K562 (cell line): ENCODE measurements around the gene PLA1A. TPM values are rescaled to one million over a fixed set of nuclear protein-coding genes. Genes with fewer than 3 reads are reported as not detected.

Source experiments
- ATAC-seq: fragments of 200-7000 bp; cut with Tn5 transposase; 3 replicates; pipeline ENCODE4 v1.9.1; 2020; ENCODE audit warnings: moderate library complexity
- BruUV-seq: library from RNA; stranded (reverse); fragments of 400-500 nt; replicated peaks from 2 replicates; lab custom pipeline; 2021; lab: Mats Ljungman, UMichigan
- CTCF ChIA-PET: fragments of 300-600 bp; formaldehyde crosslinking; extraction: SDS; loops from one replicate; lab custom pipeline; 2021; ENCODE audit warnings: low intra/inter-chr PET ratio; lab: Yijun Ruan, JAX
- POLR2A ChIA-PET: fragments of 300-600, 350-650 bp; sonication (Branson Sonifier 250); formaldehyde crosslinking; extraction: SDS; loops from one replicate; lab custom pipeline; 2021; ENCODE audit warnings: antibody characterized with exemption, inconsistent platforms; lab: Yijun Ruan, JAX
- DNase-seq, 4 experiments: peaks; one replicate each; pipeline versions ENCODE4 v3.0.0 to v3.0.0-alpha.2; 2011 to 2018; ENCODE audit warnings: low spot score in 3 of 4, mixed read lengths in 3 of 4; ENCODE audit errors: extremely low read depth in 1 of 4
- FAIRE-seq: peaks from 2 replicates; lab custom pipeline; 2011; peaks lifted over from hg19 to GRCh38; lab: Jason Lieb, UNC
- H2AFZ ChIP-seq: 2 replicates; pipeline ENCODE4 v1.6.0; 2011; ENCODE audit warnings: low read depth, low read length, control low read depth, inconsistent platforms
- H3K27ac ChIP-seq: fragments of 200-600 bp; 3 replicates; pipeline ENCODE4 v1.8.0; 2011; ENCODE audit warnings: low read depth, mild to moderate bottlenecking, control low read depth, inconsistent platforms, low read length, moderate library complexity, mixed read lengths; ENCODE audit errors: extremely low read depth
- H3K27me3 ChIP-seq, 2 experiments: fragments of 300-600 bp in 1 of 2; 2 replicates in 1 of 2; 3 replicates in 1 of 2; pipeline versions ENCODE4 v1.6.0 to v1.8.0; 2011; ENCODE audit warnings: inconsistent platforms in 2 of 2, low read length in 2 of 2, mild to moderate bottlenecking in 1 of 2, mixed read lengths in 1 of 2, moderate library complexity in 1 of 2; ENCODE audit not compliant: control insufficient read depth in 2 of 2, insufficient read depth in 2 of 2
- H3K36me3 ChIP-seq: fragments of 300-600 bp; 3 replicates; pipeline ENCODE4 v1.8.0; 2011; ENCODE audit warnings: mild to moderate bottlenecking, low read length, inconsistent platforms; ENCODE audit not compliant: control insufficient read depth, insufficient read depth
- H3K4me1 ChIP-seq, 2 experiments: fragments of 200-600 bp in 1 of 2; replicated peaks in 1 of 2; 2 replicates in 1 of 2; 3 replicates in 1 of 2; pipeline versions ENCODE4 v1.5.1 to v1.8.0; 2011; ENCODE audit warnings: inconsistent platforms in 2 of 2, low read length in 2 of 2, mild to moderate bottlenecking in 1 of 2, mixed read lengths in 1 of 2, moderate library complexity in 1 of 2; ENCODE audit not compliant: control insufficient read depth in 2 of 2, insufficient read depth in 2 of 2
- H3K4me2 ChIP-seq: 2 replicates; pipeline ENCODE4 v1.6.1; 2011; ENCODE audit warnings: low read length, control low read depth, inconsistent platforms, mixed read lengths; ENCODE audit not compliant: insufficient read depth
- H3K4me3 ChIP-seq: fragments of 200-600 bp; sonication (generic), shearing (Covaris generic); 2 replicates; pipeline ENCODE4 v1.5.1; 2016; ENCODE audit warnings: control low read depth, inconsistent platforms
- H3K79me2 ChIP-seq: fragments of 200-600 bp; 3 replicates; pipeline ENCODE4 v1.8.0; 2011; ENCODE audit warnings: low read length, inconsistent platforms; ENCODE audit not compliant: control insufficient read depth, insufficient read depth
- H3K9ac ChIP-seq, 2 experiments: 2 replicates each; pipeline versions ENCODE4 v1.6.0 to v1.6.1; 2011; ENCODE audit warnings: low read depth in 2 of 2, low read length in 2 of 2, control low read depth in 1 of 2, inconsistent platforms in 1 of 2, mild to moderate bottlenecking in 1 of 2, mixed read lengths in 1 of 2; ENCODE audit not compliant: insufficient read depth in 1 of 2
- H3K9me1 ChIP-seq: one replicate; pipeline ENCODE4 v1.6.0; 2011; ENCODE audit warnings: inconsistent platforms, mild to moderate bottlenecking, low read length, moderate library complexity; ENCODE audit not compliant: control insufficient read depth, insufficient read depth
- H3K9me3 ChIP-seq: replicated peaks from 2 replicates; pipeline ENCODE4 v1.5.1; 2011; ENCODE audit warnings: low read depth, low read length, inconsistent platforms; ENCODE audit not compliant: control insufficient read depth, insufficient read depth
- H4K20me1 ChIP-seq: replicated peaks from 2 replicates; pipeline ENCODE4 v1.6.1; 2011; ENCODE audit warnings: low read length, inconsistent platforms, mixed read lengths; ENCODE audit not compliant: control insufficient read depth, insufficient read depth
- ASH1L ChIP-seq: fragments of 450-650 bp; IDR thresholded peaks from 2 replicates; pipeline ENCODE4 v1.6.1; 2018; ENCODE audit warnings: borderline replicate concordance, mild to moderate bottlenecking, low read depth; ENCODE audit not compliant: partially characterized antibody
- FOXM1 ChIP-seq, 2 experiments: fragments of 450-650 bp in 1 of 2; sonication (generic) in 1 of 2; formaldehyde crosslinking in 1 of 2; IDR thresholded peaks; 2 replicates each; pipeline versions ENCODE4 v1.6.1 to v1.9.0; 2017 to 2022; ENCODE audit warnings: low read depth in 2 of 2, mild to moderate bottlenecking in 2 of 2, missing genetic modification reagents in 1 of 2, moderate library complexity in 1 of 2
- NELFE ChIP-seq: IDR thresholded peaks from 2 replicates; pipeline ENCODE4 v1.6.1; 2011; ENCODE audit warnings: mild to moderate bottlenecking; ENCODE audit not compliant: insufficient read depth, insufficient read length
- NFXL1 ChIP-seq: fragments of 450-650 bp; formaldehyde crosslinking; IDR thresholded peaks from 2 replicates; pipeline ENCODE4 v1.4.0; 2021; ENCODE audit warnings: mild to moderate bottlenecking
- SPI1 ChIP-seq: IDR thresholded peaks from 2 replicates; pipeline ENCODE4 v1.6.1; 2011; ENCODE audit warnings: low read depth, low read length, control low read depth, borderline replicate concordance
- ZNF316 ChIP-seq: fragments of 450-650 bp; IDR thresholded peaks from 2 replicates; pipeline ENCODE4 v1.6.1; 2016
- ZNF586 ChIP-seq: fragments of 450-650 bp; formaldehyde crosslinking; conservative IDR thresholded peaks from 2 replicates; pipeline ENCODE4 v1.4.0; 2020; ENCODE audit warnings: mild to moderate bottlenecking, moderate library complexity
- WGBS: fragments of 100-300 bp; shearing (Covaris generic); methylation state at CpG from one replicate; pipeline ENCODE4 v1.1.6; 2016; ENCODE audit warnings: low coverage, mixed read lengths; ENCODE audit not compliant: insufficient coverage; ENCODE audit errors: missing lambda C conversion rate; 5-methylcytosine and 5-hydroxymethylcytosine counted together
- in situ Hi-C: fragments of 300-500 bp; cut with MboI; formaldehyde crosslinking; loops from 4 replicates; pipeline ENCODE4 v1.15.0; 2018; ENCODE audit warnings: inconsistent platforms, mixed read lengths
- intact Hi-C: fragments of 100-400 bp; cut with micrococcal nuclease; formaldehyde crosslinking; loops from 2 replicates; pipeline ENCODE4 v1.14.2; 2022
- polyA plus RNA-seq, 8 experiments: library from polyadenylated mRNA; depleted of rRNA in 4 of 8; stranded (reverse) in 5 of 8; unstranded in 3 of 8; fragments of >200 nt; fragmentation: Nextera tagmentation in 2 of 8; fragmentation: Illumina TruSeq in 1 of 8; extraction: Ambion mirVana in 2 of 8; extraction: Trizol in 1 of 8; gene quantifications; 2 replicates each; pipeline versions ENCODE4 v1.2.1 to v1.2.3, GENCODE V29; 2011 to 2014; ENCODE audit warnings: inconsistent platforms in 1 of 8, missing spikeins in 1 of 8
- total RNA-seq, 7 experiments: library from RNA; depleted of rRNA in 6 of 7; stranded (reverse); fragments of >200 nt in 6 of 7; fragmentation: Illumina TruSeq in 2 of 7; extraction: Trizol in 2 of 7; gene quantifications; 2 replicates each; pipeline versions ENCODE4 v1.2.1 to v1.2.3, GENCODE V29; 2011 to 2021; ENCODE audit warnings: low replicate concordance in 1 of 7

PLA1A gene
- total and polyA plus RNA-seq, 9 of the 15 experiments (the other 6 are each of a cell fraction or from before 2014, with no cell fraction given): not detected

- H3K36me3 ChIP-seq: no peaks in the 10 kb centered on the region
- no peaks in the 10 kb centered on the region; a peak in 1 of 5 replicates for H3K4me1 ChIP-seq
- ChIA-PET CTCF (no interaction called here), POLR2A (no interaction called here)
- no peak for TF ChIP-seq ASH1L
- peak; percentile 53 for TF ChIP-seq SPI1
- TF ChIP-seq NELFE: no peak
- no peak for TF ChIP-seq ZNF316
- TF ChIP-seq ZNF586 (CRISPR knock-in tag): no peak
- no peak for TF ChIP-seq NFXL1
- no peak for TF ChIP-seq FOXM1 (IDR thresholded peaks at IDR 0.05; ENCODE audit: low read depth)
- no peak for TF ChIP-seq FOXM1 (CRISPR knock-in tag; IDR thresholded peaks at IDR 0.05; ENCODE audit: low read depth)
- H3K27ac ChIP-seq: no peak overlapping the region
- no TSS peak for BruUV-seq
- H4K20me1 ChIP-seq: no peaks in the 10 kb centered on the region
- in situ Hi-C loops (no loop called here), intact Hi-C loops (no loop called here)
- no peak overlapping the region for H2AFZ ChIP-seq
- 44% methylated on average over 1 of the region's 1 CpG for WGBS
- no peak overlapping the region for H3K4me3 ChIP-seq
- no peaks in the 10 kb centered on the region for H3K79me2 ChIP-seq
- DNase-seq (no peak), FAIRE-seq (no peak), ATAC-seq (no peak)
- no peak overlapping the region for H3K9ac ChIP-seq
- no peak overlapping the region for H3K4me2 ChIP-seq
- peaks cover 0 to 10% of the 10 kb centered on the region in 2 experiments; a peak in 2 of 5 replicates for H3K27me3 ChIP-seq
- H3K9me1 ChIP-seq: no peaks in the 10 kb centered on the region
- H3K9me3 ChIP-seq: no peaks in the 10 kb centered on the region; the same call in 1 of the 2 replicates
Observed at GRCh38 chr3:119611664-119612063, 14.0 kb downstream of the PLA1A start.
